HG03280 (cell line): ENCODE measurements around the gene SETBP1.
"Not testable (repeated sequence)": the region's sequence is repeated elsewhere in the genome, so short reads cannot be mapped to it uniquely, and the experiment has no call there.

Experiments used
- ATAC-seq: cut with Tn5 transposase; IDR thresholded peaks from one replicate; pipeline ENCODE4 v1.9.1; 2021; ENCODE audit warnings: mild to moderate bottlenecking, moderate library complexity; ENCODE audit not compliant: unreplicated experiment

Gene SETBP1

GRCh38 chr18:44786688-44787087 is 106.0 kb downstream of the SETBP1 start:
- peak; percentile 75 for ATAC-seq

- ATAC-seq: no peak
Observed at GRCh38 chr18:44788334-44788733, 107.6 kb downstream of the SETBP1 start.

GRCh38 chr18:44789710-44790109 is 109.0 kb downstream of the SETBP1 start:
- ATAC-seq: no peak

- no peak for ATAC-seq
Observed at GRCh38 chr18:44790860-44791259, 110.2 kb downstream of the SETBP1 start.

GRCh38 chr18:44791520-44791919 is 110.8 kb downstream of the SETBP1 start:
- ATAC-seq: no peak

- ATAC-seq: no peak
Observed at GRCh38 chr18:44792456-44793061, 111.9 kb downstream of the SETBP1 start.

GRCh38 chr18:44793194-44793593 is 112.5 kb downstream of the SETBP1 start:
- no peak for ATAC-seq

GRCh38 chr18:44793685-44794084 is 113.0 kb downstream of the SETBP1 start:
- no peak for ATAC-seq

GRCh38 chr18:44795241-44795640 is 114.6 kb downstream of the SETBP1 start:
- ATAC-seq: no peak

GRCh38 chr18:44796429-44797428 is 116.0 kb downstream of the SETBP1 start:
- ATAC-seq: no peak

GRCh38 chr18:44798433-44799048 is 117.9 kb downstream of the SETBP1 start:
- no peak for ATAC-seq

- ATAC-seq: no peak
Observed at GRCh38 chr18:44799382-44799906, 118.8 kb downstream of the SETBP1 start.

GRCh38 chr18:44799907-44800421 is 119.3 kb downstream of the SETBP1 start:
- ATAC-seq: no peak

GRCh38 chr18:44800766-44801165 is 120.1 kb downstream of the SETBP1 start:
- not testable (repeated sequence) for ATAC-seq

GRCh38 chr18:44801781-44802180 is 121.1 kb downstream of the SETBP1 start:
- ATAC-seq: no peak

GRCh38 chr18:44802508-44802907 is 121.8 kb downstream of the SETBP1 start:
- ATAC-seq: no peak

GRCh38 chr18:44803019-44803650 is 122.4 kb downstream of the SETBP1 start:
- ATAC-seq: no peak

- no peak for ATAC-seq
Observed at GRCh38 chr18:44804033-44804432, 123.3 kb downstream of the SETBP1 start.

GRCh38 chr18:44805176-44805575 is 124.5 kb downstream of the SETBP1 start:
- no peak for ATAC-seq

GRCh38 chr18:44805643-44806042 is 125.0 kb downstream of the SETBP1 start:
- no peak for ATAC-seq

GRCh38 chr18:44807766-44808165 is 127.1 kb downstream of the SETBP1 start:
- ATAC-seq: no peak
